Neuronal stem cell (in vitro differentiated cells): Measurements from ENCODE around the gene BEX2. TPM values are rescaled to one million over a fixed set of nuclear protein-coding genes. Genes with fewer than 3 reads are reported as not detected.
"Not testable (repeated sequence)": the region's sequence is repeated elsewhere in the genome, so short reads cannot be mapped to it uniquely, and the experiment has no call there.

Experiments
- DNase-seq: peaks from one replicate; pipeline ENCODE4 v3.0.0-alpha.2; 2013; ENCODE audit warnings: low spot score
- H2AFZ ChIP-seq: one replicate; pipeline ENCODE4 v1.6.1; 2013; ENCODE audit warnings: mild to moderate bottlenecking, low read length, inconsistent platforms
- H2AK5ac ChIP-seq: 2 replicates; pipeline ENCODE4 v1.6.1; 2013; ENCODE audit warnings: low read depth, mild to moderate bottlenecking, inconsistent platforms, low read length, moderate library complexity, mixed read lengths
- H2BK120ac ChIP-seq: 2 replicates; pipeline ENCODE4 v1.6.1; 2013; ENCODE audit warnings: low read depth, mild to moderate bottlenecking, inconsistent platforms, low read length, moderate library complexity, mixed read lengths
- H2BK12ac ChIP-seq: one replicate; pipeline ENCODE4 v1.6.1; 2013; ENCODE audit warnings: low read length, inconsistent platforms
- H2BK15ac ChIP-seq: 2 replicates; pipeline ENCODE4 v1.6.1; 2013; ENCODE audit warnings: mild to moderate bottlenecking, low read length, inconsistent platforms, mixed read lengths
- H2BK5ac ChIP-seq: one replicate; pipeline ENCODE4 v1.6.1; 2013; ENCODE audit warnings: inconsistent platforms, mild to moderate bottlenecking, low read length, moderate library complexity
- H3K14ac ChIP-seq: one replicate; pipeline ENCODE4 v1.6.1; 2013; ENCODE audit warnings: low read length, inconsistent platforms
- H3K18ac ChIP-seq: 2 replicates; pipeline ENCODE4 v1.6.1; 2013; ENCODE audit warnings: low read length, inconsistent platforms
- H3K23ac ChIP-seq: 2 replicates; pipeline ENCODE4 v1.6.1; 2013; ENCODE audit warnings: low read depth, mild to moderate bottlenecking, mixed read lengths, low read length, inconsistent platforms; ENCODE audit not compliant: poor library complexity
- H3K27ac ChIP-seq: replicated peaks from 3 replicates; pipeline ENCODE4 v1.5.1; 2013; ENCODE audit warnings: low read length, inconsistent platforms
- H3K27me3 ChIP-seq, 3 experiments: 2 replicates each; pipeline ENCODE4 v1.6.1; 2013; ENCODE audit warnings: low read length in 3 of 3, mild to moderate bottlenecking in 2 of 3, inconsistent platforms in 1 of 3, low read depth in 1 of 3, mixed read lengths in 1 of 3, moderate library complexity in 1 of 3; ENCODE audit not compliant: control insufficient read depth in 3 of 3, insufficient read depth in 3 of 3
- H3K36me3 ChIP-seq, 2 donors: replicated peaks in 1 of 2; 2 replicates each; pipeline ENCODE4 v1.6.1; 2013; ENCODE audit warnings: low read length in 2 of 2; ENCODE audit not compliant: control insufficient read depth in 2 of 2, insufficient read depth in 2 of 2
- H3K4ac ChIP-seq: 2 replicates; pipeline ENCODE4 v1.6.1; 2013; ENCODE audit warnings: inconsistent platforms, mild to moderate bottlenecking, low read length, moderate library complexity
- H3K4me1 ChIP-seq, 2 donors: 1 replicate in 1 of 2; 2 replicates in 1 of 2; pipeline ENCODE4 v1.6.1; 2013; ENCODE audit warnings: low read length in 2 of 2, low read depth in 1 of 2; ENCODE audit not compliant: control insufficient read depth in 2 of 2, insufficient read depth in 1 of 2
- H3K4me2 ChIP-seq: one replicate; pipeline ENCODE4 v1.6.1; 2013; ENCODE audit warnings: mild to moderate bottlenecking, low read length, inconsistent platforms; ENCODE audit not compliant: insufficient read depth, poor library complexity, severe bottlenecking
- H3K4me3 ChIP-seq, 2 donors: 2 replicates each; pipeline ENCODE4 v1.5.1; 2013; ENCODE audit warnings: low read length in 2 of 2, mild to moderate bottlenecking in 2 of 2, inconsistent platforms in 1 of 2, moderate library complexity in 1 of 2
- H3K79me1 ChIP-seq: one replicate; pipeline ENCODE4 v1.6.1; 2013; ENCODE audit warnings: low read depth, mild to moderate bottlenecking, inconsistent platforms, low read length, moderate library complexity
- H3K9ac ChIP-seq: one replicate; pipeline ENCODE4 v1.6.1; 2013; ENCODE audit warnings: mild to moderate bottlenecking, low read depth, low read length, inconsistent platforms; ENCODE audit not compliant: poor library complexity
- H3K9me3 ChIP-seq, 2 donors: replicated peaks in 1 of 2; 2 replicates each; pipeline versions ENCODE3 to v1.6.1; 2013; ENCODE audit warnings: low read length in 2 of 2, mild to moderate bottlenecking in 2 of 2, inconsistent platforms in 1 of 2, low read depth in 1 of 2, mixed read lengths in 1 of 2, moderate library complexity in 1 of 2; ENCODE audit not compliant: control insufficient read depth in 2 of 2, insufficient read depth in 1 of 2
- H4K8ac ChIP-seq: one replicate; pipeline ENCODE4 v1.6.1; 2013; ENCODE audit warnings: low read depth, mild to moderate bottlenecking, inconsistent platforms, low read length, moderate library complexity
- H4K91ac ChIP-seq: one replicate; pipeline ENCODE4 v1.6.1; 2013; ENCODE audit warnings: low read length, low read depth, mild to moderate bottlenecking, inconsistent platforms; ENCODE audit not compliant: poor library complexity
- WGBS, 2 donors: extraction: QIAGEN DNeasy Blood & Tissue Kit; methylation state at CpG; one replicate each; pipeline ENCODE4 v1.1.7; 2013; ENCODE audit warnings: missing lambda C conversion rate in 2 of 2, mixed read lengths in 1 of 2; ENCODE audit not compliant: insufficient read length in 2 of 2, insufficient replicate concordance in 1 of 2; ENCODE audit errors: extremely low coverage in 2 of 2; 5-methylcytosine and 5-hydroxymethylcytosine counted together
- polyA plus RNA-seq, 2 experiments: library from polyadenylated mRNA; stranded (reverse); fragments of 200-250 nt; gene quantifications; one replicate each; pipeline ENCODE4 v1.2.3, GENCODE V29; 2013

Gene BEX2
- polyA plus RNA-seq (2013, experiment 1 of 2): 60.3 TPM
- 59.9 TPM for polyA plus RNA-seq (2013, experiment 2 of 2)

DNA sequence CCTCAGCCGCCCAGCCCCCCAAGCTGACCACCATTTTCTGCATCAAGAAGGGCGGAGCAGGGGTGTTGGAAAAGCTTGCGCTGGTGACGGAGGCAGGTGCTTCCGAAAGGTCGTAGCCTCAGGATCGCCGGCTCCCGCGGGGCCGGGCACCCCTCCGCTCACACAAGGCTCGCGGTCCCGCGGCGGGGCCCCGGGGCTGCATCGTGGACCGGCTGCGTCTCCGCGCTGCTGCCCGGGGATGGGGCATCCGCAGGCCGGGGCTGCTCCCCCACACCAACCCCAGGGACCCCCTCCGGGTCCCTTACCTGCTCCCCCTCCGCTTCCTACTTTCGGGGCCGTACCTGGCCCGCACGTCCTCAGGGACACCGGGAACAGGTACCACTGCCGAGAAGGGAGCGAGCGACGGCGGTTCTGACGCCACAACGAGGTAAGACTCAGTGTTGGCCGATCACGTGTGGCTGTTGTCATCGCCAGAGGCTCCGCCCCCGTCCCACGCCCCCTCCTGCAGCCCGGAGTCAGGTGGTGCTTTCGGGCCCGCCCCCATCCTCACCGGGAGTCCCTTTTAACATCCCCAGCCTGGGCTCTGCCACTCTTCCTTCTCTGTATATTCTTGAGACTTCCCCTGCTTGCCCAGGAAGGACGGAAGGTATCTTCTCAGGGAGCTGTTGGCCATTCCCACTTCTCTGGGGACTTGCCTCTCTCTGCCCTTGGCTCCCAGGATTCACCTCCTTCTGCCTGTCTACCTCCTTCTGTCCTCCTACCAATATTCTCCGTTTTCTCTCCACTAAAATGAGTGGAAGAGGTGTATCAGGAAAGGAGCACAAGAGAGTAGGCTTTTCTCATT is at the start of gene BEX2:
BEX2 (minus strand) TSS at position 436 of the 844 bp plus-strand sequence. CDS start 1,014 bp downstream, outside the sequence.
- WGBS, 2 donors: no CpG with 5 or more reads among the region's 52 CpGs
- Histone ChIP-seq H4K91ac (no peak within 1 kb of the TSS), H3K14ac (peak within 1 kb of the TSS; percentile 56), H3K4me3 (peak within 1 kb of the TSS; percentile 64 to 95), H3K23ac (peak within 1 kb of the TSS; percentile 31), H3K4me2 (peak within 1 kb of the TSS; percentile 57), H2BK15ac (no peak within 1 kb of the TSS), H2BK5ac (no peak within 1 kb of the TSS), H2BK120ac (no peak within 1 kb of the TSS), H4K8ac (no peak within 1 kb of the TSS), H2BK12ac (no peak within 1 kb of the TSS), H3K79me1 (no peaks in the 10 kb centered on the region), H3K4me1 (no peaks in the 10 kb centered on the region), H3K4ac (no peak within 1 kb of the TSS), H3K18ac (peak within 1 kb of the TSS; percentile 64), H3K9ac (peak within 1 kb of the TSS; percentile 70), H3K9me3 (no peaks in the 10 kb centered on the region), H3K36me3 (no peaks in the 10 kb centered on the region), H2AK5ac (no peak within 1 kb of the TSS), H2AFZ (peak within 1 kb of the TSS; percentile 88), H3K27ac (no peak within 1 kb of the TSS), H3K27me3 (peaks cover 0 to 21% (median 0%) of the 10 kb centered on the region in 3 experiments)
- peak; percentile 53 for DNase-seq

DNA sequence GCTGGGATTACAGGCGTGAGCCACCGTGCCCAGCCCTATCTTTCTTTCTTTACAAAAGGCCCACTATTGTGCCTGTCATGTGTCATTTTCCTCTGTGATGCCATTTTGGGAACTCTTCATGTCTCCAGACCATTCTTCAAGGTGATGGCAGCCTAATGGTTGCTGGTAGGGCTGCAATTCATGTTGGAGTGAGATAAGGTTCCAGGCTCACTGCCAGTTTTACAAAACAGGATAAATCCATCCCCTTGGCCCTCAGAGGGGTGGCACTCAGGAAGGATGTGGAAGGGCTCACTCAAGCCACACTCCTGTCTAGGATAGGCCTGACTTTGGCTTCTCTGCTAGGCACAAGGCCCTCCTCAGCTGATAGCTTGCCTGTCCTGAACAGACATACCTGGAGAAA is 49.3 kb upstream of the BEX2 start:
- Histone ChIP-seq H3K4me2 (no peak overlapping the region), H3K9me3 (no peaks in the 10 kb centered on the region), H3K36me3 (peaks cover 0 to 12% of the 10 kb centered on the region in 2 donors), H3K79me1 (no peaks in the 10 kb centered on the region), H3K27me3 (no peaks in the 10 kb centered on the region), H2AFZ (no peak overlapping the region), H2BK5ac (no peak overlapping the region), H3K14ac (no peak overlapping the region), H2AK5ac (no peak overlapping the region), H2BK12ac (no peak overlapping the region), H3K18ac (no peak overlapping the region), H2BK15ac (no peak overlapping the region), H3K23ac (no peak overlapping the region), H3K4me1 (peaks cover 0 to 6% of the 10 kb centered on the region in 2 donors), H3K4me3 (no peak overlapping the region), H3K9ac (no peak overlapping the region), H3K4ac (no peak overlapping the region), H3K27ac (no peak overlapping the region), H4K91ac (no peak overlapping the region), H4K8ac (no peak overlapping the region), H2BK120ac (no peak overlapping the region)
- DNase-seq: no peak
- no CpG with 5 or more reads among the region's 2 CpGs for WGBS, 2 donors

DNA sequence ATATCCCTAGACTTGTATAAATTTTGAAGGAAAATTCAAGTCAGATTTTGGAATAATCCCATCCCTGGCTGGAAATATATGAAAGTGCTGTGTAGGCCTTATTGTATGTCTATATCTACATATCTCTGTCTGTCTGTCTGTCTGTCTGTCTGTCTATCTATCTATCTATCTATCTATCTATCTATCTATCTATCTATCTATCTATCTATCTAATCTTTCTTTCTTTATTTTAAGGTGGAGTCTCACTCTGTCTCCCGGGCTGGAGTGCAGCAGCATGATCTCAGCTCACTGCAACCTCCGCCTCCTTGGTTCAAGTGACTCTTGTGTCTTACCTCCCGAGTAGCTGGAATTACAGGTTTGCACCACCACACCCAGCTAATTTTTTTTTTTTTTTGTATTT is 48.8 kb upstream of the BEX2 start:
- H3K27ac ChIP-seq: not testable (repeated sequence)

GRCh38 chrX:103357871-103358270 is 47.1 kb upstream of the BEX2 start:
- no peaks in the 10 kb centered on the region for H3K79me1 ChIP-seq
- peak overlapping the region in 1 of 2 donors; percentile 85 for H3K4me3 ChIP-seq
- H2BK120ac ChIP-seq: no peak overlapping the region
- peaks cover 0 to 6% of the 10 kb centered on the region in 2 donors for H3K4me1 ChIP-seq
- no peak overlapping the region for H3K27ac ChIP-seq
- no peak overlapping the region for H2BK5ac ChIP-seq
- H2AK5ac ChIP-seq: no peak overlapping the region
- H3K23ac ChIP-seq: no peak overlapping the region
- H2BK15ac ChIP-seq: no peak overlapping the region
- H3K4ac ChIP-seq: no peak overlapping the region
- H3K9me3 ChIP-seq: no peaks in the 10 kb centered on the region
- no peak overlapping the region for H3K14ac ChIP-seq
- peaks cover 0 to 12% of the 10 kb centered on the region in 2 donors for H3K36me3 ChIP-seq
- no peaks in the 10 kb centered on the region for H3K27me3 ChIP-seq
- WGBS, 2 donors: no CpG with 5 or more reads among the region's 2 CpGs
- no peak overlapping the region for H3K18ac ChIP-seq
- no peak overlapping the region for H3K9ac ChIP-seq
- no peak overlapping the region for H3K4me2 ChIP-seq
- no peak overlapping the region for H2AFZ ChIP-seq
- H4K91ac ChIP-seq: no peak overlapping the region
- H4K8ac ChIP-seq: no peak overlapping the region
- DNase-seq: no peak
- no peak overlapping the region for H2BK12ac ChIP-seq

More for the DNA sequence above, 48.8 kb upstream of the BEX2 start:
- H3K4me3 ChIP-seq, H4K8ac ChIP-seq, H2AFZ ChIP-seq, H3K18ac ChIP-seq, H2BK12ac ChIP-seq, DNase-seq, H2BK15ac ChIP-seq, H3K9me3 ChIP-seq, H3K9ac ChIP-seq, H3K27me3 ChIP-seq, H3K4ac ChIP-seq, H2BK120ac ChIP-seq, H4K91ac ChIP-seq, H2BK5ac ChIP-seq, H3K79me1 ChIP-seq, H2AK5ac ChIP-seq, H3K23ac ChIP-seq, H3K4me2 ChIP-seq, H3K4me1 ChIP-seq, H3K14ac ChIP-seq: not testable (repeated sequence)
- H3K36me3 ChIP-seq: peaks cover 0 to 12% of the 10 kb centered on the region in 2 donors
- WGBS, 2 donors: no CpG with 5 or more reads among the region's 3 CpGs
